Neural progenitor cell (in vitro differentiated cells): Measurements from ENCODE around the gene TADA3. TPM values are rescaled to one million over a fixed set of nuclear protein-coding genes. Genes with fewer than 3 reads are reported as not detected.

Experiments used
- DNase-seq: peaks from one replicate; pipeline ENCODE4 v3.0.0-alpha.2; 2016; ENCODE audit warnings: low spot score
- H2AFZ ChIP-seq: fragments of 200-600 bp; sonication (generic); replicated peaks from 2 replicates; pipeline ENCODE4 v1.6.1; 2016; ENCODE audit warnings: antibody characterized with exemption
- H3F3A ChIP-seq: fragments of 200-600 bp; sonication (generic); 2 replicates; pipeline ENCODE4 v1.6.1; 2016; ENCODE audit warnings: antibody characterized with exemption, low read depth
- H3K27ac ChIP-seq: fragments of 200-600 bp; sonication (generic); 2 replicates; pipeline ENCODE4 v1.5.1; 2016; ENCODE audit warnings: mild to moderate bottlenecking
- H3K27me3 ChIP-seq: fragments of 200-600 bp; sonication (generic); 2 replicates; pipeline ENCODE4 v1.6.1; 2016; ENCODE audit warnings: mild to moderate bottlenecking, moderate library complexity
- H3K36me3 ChIP-seq: fragments of 200-600 bp; sonication (generic); 2 replicates; pipeline ENCODE4 v1.5.1; 2016
- H3K4me1 ChIP-seq: fragments of 200-600 bp; sonication (generic); 2 replicates; pipeline ENCODE4 v1.6.1; 2016; ENCODE audit warnings: mixed run types
- H3K4me2 ChIP-seq: fragments of 200-600 bp; sonication (generic); 2 replicates; pipeline ENCODE4 v1.6.1; 2016
- H3K4me3 ChIP-seq: fragments of 200-600 bp; sonication (generic); 2 replicates; pipeline ENCODE4 v1.5.1; 2016
- H3K79me2 ChIP-seq: fragments of 200-600 bp; sonication (generic); 2 replicates; pipeline ENCODE4 v1.6.1; 2016; ENCODE audit warnings: low read depth
- H3K9ac ChIP-seq: fragments of 200-600 bp; sonication (generic); 2 replicates; pipeline ENCODE4 v1.6.1; 2016
- H3K9me3 ChIP-seq: fragments of 200-600 bp; sonication (generic); 2 replicates; pipeline ENCODE4 v1.5.1; 2016; ENCODE audit warnings: low read depth
- H4K20me1 ChIP-seq: fragments of 200-600 bp; sonication (generic); 2 replicates; pipeline ENCODE4 v1.6.1; 2016; ENCODE audit warnings: low read depth
- H3K27ac Mint-ChIP-seq: 3 replicates; pipeline ENCODE4 v1.8.0; 2021; ENCODE audit warnings: mixed read lengths
- H3K27me3 Mint-ChIP-seq: 2 replicates; pipeline ENCODE4 v1.8.0; 2022; ENCODE audit warnings: low read depth, mild to moderate bottlenecking, inconsistent platforms, moderate library complexity, mixed read lengths; ENCODE audit not compliant: insufficient read depth
- H3K36me3 Mint-ChIP-seq: 3 replicates; pipeline ENCODE4 v1.8.0; 2021; ENCODE audit warnings: mixed read lengths
- H3K4me1 Mint-ChIP-seq: 3 replicates; pipeline ENCODE4 v1.8.0; 2021; ENCODE audit warnings: mixed read lengths
- H3K4me3 Mint-ChIP-seq: 3 replicates; pipeline ENCODE4 v1.8.0; 2021; ENCODE audit warnings: mild to moderate bottlenecking, moderate library complexity, mixed read lengths
- H3K9me3 Mint-ChIP-seq: 3 replicates; pipeline ENCODE4 v1.8.0; 2020; ENCODE audit warnings: mixed read lengths
- CTCF ChIP-seq: fragments of 200-600 bp; sonication (generic); IDR thresholded peaks from 2 replicates; pipeline ENCODE4 v1.5.1; 2017; ENCODE audit warnings: antibody characterized with exemption, mild to moderate bottlenecking
- EZH2 ChIP-seq: fragments of 200-600 bp; sonication (generic); IDR thresholded peaks from 2 replicates; pipeline ENCODE4 v1.6.1; 2017; ENCODE audit warnings: antibody characterized with exemption, mild to moderate bottlenecking, moderate library complexity
- EZH2phosphoT487 ChIP-seq: fragments of 200-600 bp; sonication (generic); IDR thresholded peaks from 2 replicates; pipeline ENCODE4 v1.6.1; 2017; ENCODE audit warnings: antibody characterized with exemption
- total RNA-seq: library from RNA; depleted of rRNA; stranded (reverse); fragments of >200 nt; gene quantifications from 2 replicates; pipeline ENCODE4 v1.2.3, GENCODE V29; 2015; ENCODE audit warnings: low replicate concordance

The TADA3 gene
- total RNA-seq, 1 donor from 2014 or later: 50.8 TPM

- H3K4me1 Mint-ChIP-seq: peaks cover 2% of the 10 kb centered on the region
- peaks cover 35% of the 10 kb centered on the region for H3K36me3 Mint-ChIP-seq
These were observed 6.0 kb downstream of the TADA3 start for GRCh38 chr3:9786209-9786739.

GRCh38 chr3:9785602-9786001 is 6.7 kb downstream of the TADA3 start:
- no peaks in the 10 kb centered on the region for H3K27me3 ChIP-seq
- Mint-ChIP-seq H3K27me3 (no peaks in the 10 kb centered on the region), H3K27ac (peak overlapping the region; percentile 21), H3K4me3 (no peak overlapping the region), H3K9me3 (no peaks in the 10 kb centered on the region), H3K4me1 (no peaks in the 10 kb centered on the region), H3K36me3 (peaks cover 35% of the 10 kb centered on the region)
- H3K9ac ChIP-seq: no peak overlapping the region
- H3K4me1 ChIP-seq: no peaks in the 10 kb centered on the region
- no peak overlapping the region for H3K4me2 ChIP-seq
- H4K20me1 ChIP-seq: no peaks in the 10 kb centered on the region
- H3K79me2 ChIP-seq: peaks cover 1% of the 10 kb centered on the region
- no peaks in the 10 kb centered on the region for H3K9me3 ChIP-seq
- no peak overlapping the region for H3K27ac ChIP-seq
- H3K36me3 ChIP-seq: peaks cover 10% of the 10 kb centered on the region
- H2AFZ ChIP-seq: no peak overlapping the region
- H3K4me3 ChIP-seq: no peak overlapping the region
- no peak for TF ChIP-seq CTCF
- TF ChIP-seq EZH2phosphoT487: no peak
- no peak for TF ChIP-seq EZH2
- no peak for DNase-seq
- H3F3A ChIP-seq: peaks cover 7% of the 10 kb centered on the region

More at GRCh38 chr3:9786209-9786739, 6.0 kb downstream of the TADA3 start:
- Mint-ChIP-seq H3K27ac (no peak overlapping the region), H3K27me3 (no peaks in the 10 kb centered on the region), H3K9me3 (no peaks in the 10 kb centered on the region), H3K4me3 (no peak overlapping the region)
- H3K4me1 ChIP-seq: no peaks in the 10 kb centered on the region
- peaks cover 10% of the 10 kb centered on the region for H3K36me3 ChIP-seq
- no peak for DNase-seq
- no peak overlapping the region for H3K27ac ChIP-seq
- H3K4me2 ChIP-seq: no peak overlapping the region
- no peaks in the 10 kb centered on the region for H4K20me1 ChIP-seq
- H3F3A ChIP-seq: peaks cover 7% of the 10 kb centered on the region
- H2AFZ ChIP-seq: no peak overlapping the region
- TF ChIP-seq CTCF (no peak), EZH2 (no peak), EZH2phosphoT487 (no peak)
- H3K9ac ChIP-seq: no peak overlapping the region
- H3K79me2 ChIP-seq: peaks cover 8% of the 10 kb centered on the region
- no peaks in the 10 kb centered on the region for H3K27me3 ChIP-seq
- H3K4me3 ChIP-seq: no peak overlapping the region
- no peaks in the 10 kb centered on the region for H3K9me3 ChIP-seq

- peaks cover 30% of the 10 kb centered on the region for H3K36me3 Mint-ChIP-seq
- TF ChIP-seq CTCF (no peak), EZH2phosphoT487 (no peak), EZH2 (no peak)
- Histone ChIP-seq H3F3A (peaks cover 7% of the 10 kb centered on the region), H3K9ac (no peak overlapping the region), H3K4me1 (no peaks in the 10 kb centered on the region), H2AFZ (no peak overlapping the region), H3K4me3 (no peak overlapping the region), H3K9me3 (no peaks in the 10 kb centered on the region), H3K27me3 (no peaks in the 10 kb centered on the region), H3K79me2 (no peaks in the 10 kb centered on the region), H4K20me1 (no peaks in the 10 kb centered on the region), H3K4me2 (no peak overlapping the region), H3K36me3 (peaks cover 10% of the 10 kb centered on the region), H3K27ac (no peak overlapping the region)
- no peak for DNase-seq
- no peaks in the 10 kb centered on the region for H3K9me3 Mint-ChIP-seq
- no peak overlapping the region for H3K27ac Mint-ChIP-seq
- no peaks in the 10 kb centered on the region for H3K4me1 Mint-ChIP-seq
- no peaks in the 10 kb centered on the region for H3K27me3 Mint-ChIP-seq
- H3K4me3 Mint-ChIP-seq: no peak overlapping the region
These were observed 7.3 kb downstream of the TADA3 start for GRCh38 chr3:9784965-9785364.
